Lung (tissue), 12 donors: Measurements from ENCODE around the gene KIF23. TPM values are rescaled to one million over a fixed set of nuclear protein-coding genes. Genes with fewer than 3 reads are reported as not detected.

Source experiments
- ATAC-seq: fragments of 200-7000 bp; cut with Tn5 transposase; one replicate; pipeline ENCODE4 v1.9.1; 2020; ENCODE audit warnings: moderate number of reproducible peaks; ENCODE audit not compliant: insufficient read depth, low FRiP score
- DNase-seq, 3 donors: peaks; one replicate each; pipeline ENCODE4 v3.0.0-alpha.2; 2013 to 2017
- H3K27ac ChIP-seq, 2 donors: one replicate each; pipeline ENCODE4 v1.5.1; 2013; ENCODE audit warnings: mild to moderate bottlenecking in 2 of 2, moderate library complexity in 2 of 2, control low read depth in 1 of 2, inconsistent platforms in 1 of 2, low read depth in 1 of 2, low read length in 1 of 2
- H3K27me3 ChIP-seq, 3 donors: one replicate each; pipeline ENCODE4 v1.5.1; 2013; ENCODE audit warnings: low read length in 2 of 3; ENCODE audit not compliant: control insufficient read depth in 3 of 3, insufficient read depth in 3 of 3
- H3K36me3 ChIP-seq, 4 donors: one replicate each; pipeline ENCODE4 v1.5.1; 2013; ENCODE audit warnings: low read length in 4 of 4, mild to moderate bottlenecking in 1 of 4, moderate library complexity in 1 of 4; ENCODE audit not compliant: control insufficient read depth in 4 of 4, insufficient read depth in 4 of 4
- H3K4me1 ChIP-seq, 5 donors: one replicate each; pipeline ENCODE4 v1.5.1; 2013; ENCODE audit warnings: low read length in 5 of 5, mild to moderate bottlenecking in 2 of 5, moderate library complexity in 1 of 5; ENCODE audit not compliant: control insufficient read depth in 5 of 5, insufficient read depth in 5 of 5
- H3K4me3 ChIP-seq: one replicate; pipeline ENCODE4 v1.5.1; 2013; ENCODE audit warnings: mild to moderate bottlenecking, control low read depth, moderate library complexity
- H3K9ac ChIP-seq, 2 donors: one replicate each; pipeline ENCODE4 v1.5.1; 2013; ENCODE audit warnings: low read length in 2 of 2, control low read depth in 1 of 2; ENCODE audit not compliant: insufficient read depth in 1 of 2
- H3K9me3 ChIP-seq, 4 donors: one replicate each; pipeline ENCODE4 v1.5.1; 2013; ENCODE audit warnings: low read length in 3 of 4, mild to moderate bottlenecking in 1 of 4, moderate library complexity in 1 of 4; ENCODE audit not compliant: control insufficient read depth in 4 of 4, insufficient read depth in 3 of 4
- WGBS, 2 donors: extraction: QIAGEN DNeasy Blood & Tissue Kit; methylation state at CpG; one replicate each; pipeline ENCODE4 v1.1.7; 2013; 5-methylcytosine and 5-hydroxymethylcytosine counted together
- polyA plus RNA-seq, 2 donors: library from polyadenylated mRNA; stranded (reverse); fragments of 200-250 nt; gene quantifications; one replicate each; pipeline ENCODE4 v1.2.1, GENCODE V29; 2013
- total RNA-seq, 2 donors: library from RNA; depleted of rRNA in 1 of 2; stranded (reverse); fragments of >200 nt in 1 of 2; gene quantifications; one replicate each; pipeline ENCODE4 v1.2.1, GENCODE V29; 2014 to 2021
- TF ChIP-seq, protein P1 (sequence below): IDR thresholded peaks from 2 replicates; pipeline ENCODE4 v1.5.1; 2012; ENCODE audit warnings: mild to moderate bottlenecking; ENCODE audit errors: control extremely low read depth, extremely low read depth
- donor health status: control.
- donor health status: control.
- donor health status: Bipolar disorder and iron deficiency.
- donor health status: healthy.
- donor health status: DM: yes; HTN: yes; CAD: no.

KIF23 gene
- total and polyA plus RNA-seq, 4 donors = 1.4 to 15.4 (median 1.8) TPM

DNA sequence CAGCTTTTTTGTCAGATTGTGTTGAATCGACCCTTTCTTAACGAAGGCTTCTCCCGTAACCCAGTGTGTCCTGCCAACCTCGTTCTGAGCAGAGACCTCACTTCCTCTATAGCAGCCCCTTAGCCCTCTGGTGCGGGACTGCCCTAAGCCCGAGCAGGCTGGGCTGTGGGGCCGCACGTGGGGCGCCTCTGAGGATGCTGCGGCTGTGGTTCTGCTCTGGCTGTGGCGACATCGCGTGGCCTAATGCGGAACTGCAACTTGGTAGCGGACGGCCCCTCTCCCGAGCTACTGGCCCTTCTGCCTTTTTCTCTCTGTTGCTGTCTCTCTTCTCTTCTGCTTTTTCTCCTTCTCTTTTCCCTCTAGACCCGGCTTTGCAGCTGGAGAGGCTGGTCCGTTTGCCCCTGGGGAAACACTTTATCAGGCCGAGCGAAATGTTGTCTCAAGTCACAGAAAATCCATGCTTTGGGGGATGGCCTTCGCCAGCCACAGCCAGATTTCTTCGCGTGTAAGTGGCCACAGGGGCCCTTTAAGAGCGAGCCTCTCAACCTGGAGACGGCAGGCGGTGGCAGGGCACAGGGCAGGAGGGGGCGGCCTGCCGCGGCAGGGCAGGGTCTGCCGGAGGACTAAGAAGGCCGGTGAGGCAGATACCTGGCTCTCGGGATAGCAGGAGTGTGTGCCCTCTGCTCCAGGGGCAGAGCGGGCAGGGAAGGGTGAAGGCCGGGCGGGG lies 19.4 kb upstream of the KIF23 start:
- peak; percentile 84 for ATAC-seq
- H3K4me3 ChIP-seq = no peak overlapping the region
- H3K27ac ChIP-seq = no peak overlapping the region
- peaks cover 0 to 13% (median 5%) of the 10 kb centered on the region in 5 donors for H3K4me1 ChIP-seq
- WGBS, 2 donors = 31 to 33% methylated on average over 36 of the region's 36 CpGs
- TF ChIP-seq, protein P1, sequence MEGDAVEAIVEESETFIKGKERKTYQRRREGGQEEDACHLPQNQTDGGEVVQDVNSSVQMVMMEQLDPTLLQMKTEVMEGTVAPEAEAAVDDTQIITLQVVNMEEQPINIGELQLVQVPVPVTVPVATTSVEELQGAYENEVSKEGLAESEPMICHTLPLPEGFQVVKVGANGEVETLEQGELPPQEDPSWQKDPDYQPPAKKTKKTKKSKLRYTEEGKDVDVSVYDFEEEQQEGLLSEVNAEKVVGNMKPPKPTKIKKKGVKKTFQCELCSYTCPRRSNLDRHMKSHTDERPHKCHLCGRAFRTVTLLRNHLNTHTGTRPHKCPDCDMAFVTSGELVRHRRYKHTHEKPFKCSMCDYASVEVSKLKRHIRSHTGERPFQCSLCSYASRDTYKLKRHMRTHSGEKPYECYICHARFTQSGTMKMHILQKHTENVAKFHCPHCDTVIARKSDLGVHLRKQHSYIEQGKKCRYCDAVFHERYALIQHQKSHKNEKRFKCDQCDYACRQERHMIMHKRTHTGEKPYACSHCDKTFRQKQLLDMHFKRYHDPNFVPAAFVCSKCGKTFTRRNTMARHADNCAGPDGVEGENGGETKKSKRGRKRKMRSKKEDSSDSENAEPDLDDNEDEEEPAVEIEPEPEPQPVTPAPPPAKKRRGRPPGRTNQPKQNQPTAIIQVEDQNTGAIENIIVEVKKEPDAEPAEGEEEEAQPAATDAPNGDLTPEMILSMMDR = peak; percentile 93
- no peaks in the 10 kb centered on the region for H3K36me3 ChIP-seq
- no peaks in the 10 kb centered on the region for H3K27me3 ChIP-seq
- peak overlapping the region in 1 of 2 donors; percentile 61 for H3K9ac ChIP-seq
- peak; percentile 86 to 90 (median 90) for DNase-seq
- H3K9me3 ChIP-seq = no peaks in the 10 kb centered on the region

DNA sequence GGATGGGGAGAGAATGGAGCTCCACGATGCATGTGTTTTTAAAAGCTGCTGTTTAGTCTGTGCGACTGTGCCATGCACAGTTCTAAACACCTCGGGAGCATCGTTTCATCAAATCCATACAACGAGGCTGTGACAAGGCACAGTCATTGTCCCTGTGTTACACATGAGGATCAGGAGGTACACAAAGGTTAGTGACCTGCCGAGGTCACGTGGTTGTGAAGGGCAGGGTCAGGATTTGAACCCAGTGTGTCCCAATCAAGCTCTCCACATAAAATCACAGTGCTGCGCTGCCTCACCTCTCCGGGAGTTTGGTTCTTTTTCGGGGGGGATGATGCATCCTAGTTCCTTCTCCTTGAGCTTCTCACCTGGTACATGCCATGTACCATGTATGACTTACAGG lies 18.7 kb upstream of the KIF23 start:
- TF ChIP-seq, protein P1 = no peak
- DNase-seq (no peak), ATAC-seq (no peak)
- Histone ChIP-seq H3K4me1 (peaks cover 0 to 13% (median 5%) of the 10 kb centered on the region in 5 donors), H3K9ac (no peak overlapping the region), H3K36me3 (peaks cover 0 to 3% (median 1%) of the 10 kb centered on the region in 4 donors), H3K27ac (no peak overlapping the region), H3K4me3 (no peak overlapping the region), H3K9me3 (no peaks in the 10 kb centered on the region), H3K27me3 (no peaks in the 10 kb centered on the region)
- 95 to 96% methylated on average over 10 of the region's 10 CpGs for WGBS, 2 donors

DNA sequence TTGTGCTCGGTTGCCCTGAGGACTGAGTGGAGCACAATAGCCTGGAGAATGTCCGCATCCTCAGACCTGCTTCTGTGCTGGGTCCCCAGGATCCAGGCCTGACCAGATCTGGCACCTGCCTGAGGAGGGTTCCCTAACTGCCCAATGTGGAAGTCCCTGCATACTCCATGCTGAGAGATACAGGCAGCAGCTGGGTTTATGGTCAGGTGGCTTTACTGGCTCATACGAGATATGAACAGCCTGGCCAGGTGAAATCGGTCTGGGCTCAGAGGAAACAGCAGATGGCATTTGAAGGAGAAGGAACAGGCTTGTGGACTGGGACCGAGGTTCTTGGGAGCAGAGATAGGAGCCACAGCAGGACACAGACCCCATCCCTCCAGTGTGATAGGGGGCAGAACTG lies 18.2 kb upstream of the KIF23 start:
- Histone ChIP-seq H3K9me3 (no peaks in the 10 kb centered on the region), H3K27me3 (no peaks in the 10 kb centered on the region), H3K36me3 (peaks cover 0 to 3% (median 1%) of the 10 kb centered on the region in 4 donors), H3K27ac (no peak overlapping the region), H3K4me3 (no peak overlapping the region), H3K4me1 (peaks cover 0 to 13% (median 5%) of the 10 kb centered on the region in 5 donors), H3K9ac (no peak overlapping the region)
- no peak for ATAC-seq
- WGBS, 2 donors = 82 to 95% methylated on average over 5 of the region's 5 CpGs
- no peak for DNase-seq
- TF ChIP-seq, protein P1 = no peak
